HG02759 (cell line): ENCODE measurements around the gene C1QL1.

Source experiments
- ATAC-seq: cut with Tn5 transposase; IDR thresholded peaks from one replicate; pipeline ENCODE4 v1.9.1; 2021; ENCODE audit warnings: mild to moderate bottlenecking, moderate library complexity; ENCODE audit not compliant: unreplicated experiment

C1QL1 gene

GRCh38 chr17:44932096-44932786 lies 35.9 kb downstream of the C1QL1 start:
- no peak for ATAC-seq

GRCh38 chr17:44931376-44931775 lies 36.7 kb downstream of the C1QL1 start:
- ATAC-seq = no peak

- no peak for ATAC-seq
These were observed 37.4 kb downstream of the C1QL1 start for GRCh38 chr17:44930667-44931066.

GRCh38 chr17:44928950-44929720 lies 39.0 kb downstream of the C1QL1 start:
- ATAC-seq = no peak

GRCh38 chr17:44928136-44928535 lies 40.0 kb downstream of the C1QL1 start:
- no peak for ATAC-seq

- no peak for ATAC-seq
These were observed 40.4 kb downstream of the C1QL1 start for GRCh38 chr17:44927696-44928095.

- ATAC-seq = no peak
These were observed 41.1 kb downstream of the C1QL1 start for GRCh38 chr17:44926821-44927525.

- no peak for ATAC-seq
These were observed 42.1 kb downstream of the C1QL1 start for GRCh38 chr17:44925731-44926697.

GRCh38 chr17:44924107-44924544 lies 44.0 kb downstream of the C1QL1 start:
- ATAC-seq = no peak

GRCh38 chr17:44922746-44923470 lies 45.2 kb downstream of the C1QL1 start:
- ATAC-seq = no peak

GRCh38 chr17:44922136-44922535 lies 46.0 kb downstream of the C1QL1 start:
- ATAC-seq = no peak

- no peak for ATAC-seq
These were observed 46.8 kb downstream of the C1QL1 start for GRCh38 chr17:44921122-44921882.

GRCh38 chr17:44920565-44920940 lies 47.5 kb downstream of the C1QL1 start:
- ATAC-seq = no peak

GRCh38 chr17:44919885-44920564 lies 48.1 kb downstream of the C1QL1 start:
- ATAC-seq = peak; percentile 77

- ATAC-seq = no peak
These were observed 48.7 kb downstream of the C1QL1 start for GRCh38 chr17:44919411-44919810.

GRCh38 chr17:44918006-44918405 lies 50.1 kb downstream of the C1QL1 start:
- ATAC-seq = no peak

- ATAC-seq = no peak
These were observed 50.6 kb downstream of the C1QL1 start for GRCh38 chr17:44917456-44917855.

- ATAC-seq = no peak
These were observed 51.3 kb downstream of the C1QL1 start for GRCh38 chr17:44916781-44917241.
